ENCODE results near the gene RAPGEF4. TPM values are rescaled to one million over a fixed set of nuclear protein-coding genes. Genes with fewer than 3 reads are reported as not detected.

Gene RAPGEF4
- total RNA-seq, 6 experiments from 2014 or later: 9.5 to 18.4 (median 14.7) TPM

- no peaks in the 10 kb centered on the region for H3K9me3 ChIP-seq
- 14% methylated on average over 11 of the region's 25 CpGs for WGBS (ENCODE audit: insufficient coverage, low coverage, low lambda C conversion rate, missing lambda C conversion rate)
- no peaks in the 10 kb centered on the region for H3K36me3 ChIP-seq
- no peak for DNase-seq
- no peaks in the 10 kb centered on the region for H3K27me3 ChIP-seq
- H3K4me1 ChIP-seq: peaks cover 0 to 9% (median 0%) of the 10 kb centered on the region in 4 donors
- TF ChIP-seq, protein P1, sequence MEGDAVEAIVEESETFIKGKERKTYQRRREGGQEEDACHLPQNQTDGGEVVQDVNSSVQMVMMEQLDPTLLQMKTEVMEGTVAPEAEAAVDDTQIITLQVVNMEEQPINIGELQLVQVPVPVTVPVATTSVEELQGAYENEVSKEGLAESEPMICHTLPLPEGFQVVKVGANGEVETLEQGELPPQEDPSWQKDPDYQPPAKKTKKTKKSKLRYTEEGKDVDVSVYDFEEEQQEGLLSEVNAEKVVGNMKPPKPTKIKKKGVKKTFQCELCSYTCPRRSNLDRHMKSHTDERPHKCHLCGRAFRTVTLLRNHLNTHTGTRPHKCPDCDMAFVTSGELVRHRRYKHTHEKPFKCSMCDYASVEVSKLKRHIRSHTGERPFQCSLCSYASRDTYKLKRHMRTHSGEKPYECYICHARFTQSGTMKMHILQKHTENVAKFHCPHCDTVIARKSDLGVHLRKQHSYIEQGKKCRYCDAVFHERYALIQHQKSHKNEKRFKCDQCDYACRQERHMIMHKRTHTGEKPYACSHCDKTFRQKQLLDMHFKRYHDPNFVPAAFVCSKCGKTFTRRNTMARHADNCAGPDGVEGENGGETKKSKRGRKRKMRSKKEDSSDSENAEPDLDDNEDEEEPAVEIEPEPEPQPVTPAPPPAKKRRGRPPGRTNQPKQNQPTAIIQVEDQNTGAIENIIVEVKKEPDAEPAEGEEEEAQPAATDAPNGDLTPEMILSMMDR (IDR thresholded peaks at IDR 0.05): no peak
- no peak for TF ChIP-seq POLR2A (IDR thresholded peaks at IDR 0.05)
- H3K27ac ChIP-seq: peak overlapping the region; percentile 99 to 100 (median 99)
- peak overlapping the region; percentile 68 to 75 (median 72) for H3K4me3 ChIP-seq
- intact Hi-C loops (cut with DNase I): no loop called here
- no peak for ATAC-seq
Measured at GRCh38 chr2:173075056-173075780, 339.6 kb downstream of the RAPGEF4 start.

GRCh38 chr2:173075781-173076580 lies 340.3 kb downstream of the RAPGEF4 start, which contains the start of gene MAP3K20:
Gene MAP3K20, plus strand, starts transcription at chr2:173075846. Its CDS starts 15,186 bp downstream, at chr2:173091032.
- peak; percentile 83 to 87 (median 85) for DNase-seq
- Histone ChIP-seq H3K4me1 (peaks cover 0 to 9% (median 0%) of the 10 kb centered on the region in 4 donors), H3K9me3 (no peaks in the 10 kb centered on the region), H3K4me3 (peak within 1 kb of the TSS; percentile 68 to 75 (median 72)), H3K36me3 (no peaks in the 10 kb centered on the region), H3K27ac (peak within 1 kb of the TSS; percentile 99 to 100 (median 99)), H3K27me3 (no peaks in the 10 kb centered on the region)
- WGBS (ENCODE audit: insufficient coverage, low coverage, low lambda C conversion rate, missing lambda C conversion rate): 0% methylated on average over 10 of the region's 106 CpGs
- peak; percentile 70 to 85 (median 80) for ATAC-seq
- intact Hi-C loops (cut with DNase I): no loop called here
- TF ChIP-seq POLR2A (IDR thresholded peaks at IDR 0.05): peak; percentile 75
- TF ChIP-seq, protein P1 (IDR thresholded peaks at IDR 0.05): peak; percentile 34 to 54 (median 44)

DNA sequence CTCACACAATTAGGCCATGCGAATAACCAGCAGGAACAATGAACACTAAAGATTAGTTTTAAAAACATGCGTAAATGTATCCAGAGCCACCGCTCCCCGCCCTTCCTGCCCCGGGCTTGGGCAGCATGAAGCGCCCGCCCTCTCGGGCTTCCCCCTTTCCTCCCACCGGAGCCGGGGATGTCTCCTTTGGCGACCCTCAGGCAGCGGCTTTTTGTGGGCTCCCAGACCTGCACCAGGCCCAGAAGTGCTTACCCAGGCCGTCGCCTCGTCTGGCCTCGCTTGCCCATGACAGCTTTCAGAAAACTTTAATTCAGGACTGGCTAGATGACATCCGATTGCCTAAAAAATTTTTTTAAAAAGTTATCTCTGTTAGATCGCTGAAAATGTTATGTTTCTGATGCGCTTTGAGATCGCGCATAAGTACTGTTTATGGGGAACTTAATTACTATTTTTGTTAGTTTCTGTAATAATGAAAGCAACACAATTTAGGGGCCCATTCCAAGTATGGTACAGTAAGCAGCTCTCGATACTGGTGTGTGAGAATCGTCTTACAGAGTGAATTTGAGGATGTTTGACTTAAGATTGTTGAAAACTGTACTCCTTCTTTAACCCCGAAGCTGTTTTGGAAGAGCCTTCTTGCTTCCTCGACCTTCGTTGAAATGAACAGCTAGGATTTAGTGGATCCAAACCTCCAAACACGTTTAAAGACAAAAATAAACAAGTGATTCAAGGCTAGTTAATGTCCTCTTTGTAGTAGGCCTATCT lies 341.1 kb downstream of the RAPGEF4 start:
- intact Hi-C loops (cut with DNase I): no loop called here
- ATAC-seq: peak; percentile 48 to 64 (median 56)
- Histone ChIP-seq H3K9me3 (no peaks in the 10 kb centered on the region), H3K27me3 (no peaks in the 10 kb centered on the region), H3K4me3 (peak overlapping the region; percentile 68 to 75 (median 72)), H3K36me3 (no peaks in the 10 kb centered on the region), H3K27ac (peak overlapping the region; percentile 99 to 100 (median 99)), H3K4me1 (peaks cover 0 to 9% (median 0%) of the 10 kb centered on the region in 4 donors)
- TF ChIP-seq, protein P1 (IDR thresholded peaks at IDR 0.05): no peak
- no peak for TF ChIP-seq POLR2A (IDR thresholded peaks at IDR 0.05)
- under 1% methylated on average over 26 of the region's 27 CpGs for WGBS (ENCODE audit: insufficient coverage, low coverage, low lambda C conversion rate, missing lambda C conversion rate)
- DNase-seq: peak; percentile 60 to 69 (median 63)

GRCh38 chr2:173077506-173078177 lies 342.0 kb downstream of the RAPGEF4 start:
- H3K27me3 ChIP-seq: no peaks in the 10 kb centered on the region
- H3K9me3 ChIP-seq: no peaks in the 10 kb centered on the region
- TF ChIP-seq, protein P1 (IDR thresholded peaks at IDR 0.05): no peak
- TF ChIP-seq POLR2A (IDR thresholded peaks at IDR 0.05): no peak
- H3K4me3 ChIP-seq: peak overlapping the region; percentile 68 to 75 (median 72)
- H3K36me3 ChIP-seq: no peaks in the 10 kb centered on the region
- ATAC-seq (peak; percentile 43 to 60 (median 52)), DNase-seq (peak in 1 of 3 donors; percentile 57)
- H3K4me1 ChIP-seq: peaks cover 0 to 9% (median 0%) of the 10 kb centered on the region in 4 donors
- intact Hi-C loops (cut with DNase I): no loop called here
- H3K27ac ChIP-seq: peak overlapping the region; percentile 99 to 100 (median 99)
- WGBS (ENCODE audit: insufficient coverage, low coverage, low lambda C conversion rate, missing lambda C conversion rate): 19% methylated on average over 5 of the region's 5 CpGs
